Endothelial cell of umbilical vein (primary cell): Measurements from ENCODE around the gene EPB41L1.

Experiments
- CTCF ChIP-seq, 2 donors: IDR thresholded peaks; 1 replicate in 1 of 2; 2 replicates in 1 of 2; pipeline ENCODE4 v1.5.1; 2011; ENCODE audit warnings: low read length in 2 of 2, mild to moderate bottlenecking in 2 of 2, moderate library complexity in 2 of 2, control low read depth in 1 of 2, inconsistent platforms in 1 of 2, low read depth in 1 of 2; ENCODE audit not compliant: insufficient read depth in 1 of 2; ENCODE audit errors: extremely low read depth in 1 of 2
- EZH2 ChIP-seq: IDR thresholded peaks from 2 replicates; pipeline ENCODE4 v1.6.1; 2012; ENCODE audit warnings: borderline replicate concordance, low read depth, mild to moderate bottlenecking, moderate library complexity, low read length, inconsistent platforms; ENCODE audit not compliant: severe bottlenecking
- POLR2A ChIP-seq: IDR thresholded peaks from 2 replicates; pipeline ENCODE4 v1.6.1; 2012; ENCODE audit warnings: low read depth, mild to moderate bottlenecking, control low read depth, low read length
- TF ChIP-seq, protein P1 (sequence below): IDR thresholded peaks from 2 replicates; pipeline ENCODE4 v1.6.1; 2011; ENCODE audit not compliant: insufficient read depth, insufficient read length

- no peak for TF ChIP-seq POLR2A
- no peak for TF ChIP-seq CTCF (IDR thresholded peaks at IDR 0.05; ENCODE audit: extremely low read depth in 1 of 2, insufficient read depth in 1 of 2, low read depth in 1 of 2, low read length in 2 of 2)
- TF ChIP-seq, protein P1, sequence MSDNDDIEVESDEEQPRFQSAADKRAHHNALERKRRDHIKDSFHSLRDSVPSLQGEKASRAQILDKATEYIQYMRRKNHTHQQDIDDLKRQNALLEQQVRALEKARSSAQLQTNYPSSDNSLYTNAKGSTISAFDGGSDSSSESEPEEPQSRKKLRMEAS = no peak
- TF ChIP-seq EZH2 = no peak
These were observed 111.6 kb downstream of the EPB41L1 start for GRCh38 chr20:36266189-36266588.
